SK-N-SH (cell line): ENCODE measurements around the gene HTR6.
A peak's percentile ranks its signal among the peaks of the same experiment; 100 is the strongest.

Experiments used
- EZH2phosphoT487 ChIP-seq: fragments of 200-600 bp; sonication (generic); IDR thresholded peaks from 2 replicates; pipeline ENCODE4 v1.6.1; 2017; ENCODE audit warnings: low read depth, mixed run types, mild to moderate bottlenecking, antibody characterized with exemption, moderate library complexity, borderline replicate concordance
- FOSL2 ChIP-seq: IDR thresholded peaks from 2 replicates; pipeline ENCODE4 v1.4.0; 2012; ENCODE audit warnings: low read depth, mild to moderate bottlenecking, moderate library complexity, borderline replicate concordance
- MXI1 ChIP-seq: IDR thresholded peaks from 2 replicates; pipeline ENCODE4 v1.6.1; 2012; ENCODE audit warnings: mild to moderate bottlenecking, low read depth, low read length, improper control_type of control experiment
- POLR2AphosphoS5 ChIP-seq: IDR thresholded peaks from 2 replicates; pipeline ENCODE4 v1.6.1; 2012; ENCODE audit warnings: low read depth, low read length
- RAD21 ChIP-seq: IDR thresholded peaks from 2 replicates; pipeline ENCODE4 v1.6.1; 2012; ENCODE audit warnings: mild to moderate bottlenecking, low read length
- TEAD4 ChIP-seq: IDR thresholded peaks from 2 replicates; pipeline ENCODE4 v1.4.0; 2012; ENCODE audit warnings: mild to moderate bottlenecking, borderline replicate concordance; ENCODE audit not compliant: insufficient read depth
- YY1 ChIP-seq: IDR thresholded peaks from 2 replicates; pipeline ENCODE4 v1.4.0; 2012; ENCODE audit warnings: low read depth, mild to moderate bottlenecking
- TF ChIP-seq, protein P1 (sequence below): fragments of 200-600 bp; sonication (generic); IDR thresholded peaks from 2 replicates; pipeline ENCODE4 v1.6.1; 2017; ENCODE audit warnings: antibody characterized with exemption, mild to moderate bottlenecking, moderate library complexity
- TF ChIP-seq, protein P2 (sequence below): IDR thresholded peaks from 2 replicates; pipeline ENCODE4 v1.4.0; 2012; ENCODE audit warnings: low read depth, borderline replicate concordance
- TF ChIP-seq, protein P3 (sequence below): IDR thresholded peaks from 2 replicates; pipeline ENCODE4 v1.4.0; 2012; ENCODE audit warnings: low read depth

- TF ChIP-seq, protein P1, sequence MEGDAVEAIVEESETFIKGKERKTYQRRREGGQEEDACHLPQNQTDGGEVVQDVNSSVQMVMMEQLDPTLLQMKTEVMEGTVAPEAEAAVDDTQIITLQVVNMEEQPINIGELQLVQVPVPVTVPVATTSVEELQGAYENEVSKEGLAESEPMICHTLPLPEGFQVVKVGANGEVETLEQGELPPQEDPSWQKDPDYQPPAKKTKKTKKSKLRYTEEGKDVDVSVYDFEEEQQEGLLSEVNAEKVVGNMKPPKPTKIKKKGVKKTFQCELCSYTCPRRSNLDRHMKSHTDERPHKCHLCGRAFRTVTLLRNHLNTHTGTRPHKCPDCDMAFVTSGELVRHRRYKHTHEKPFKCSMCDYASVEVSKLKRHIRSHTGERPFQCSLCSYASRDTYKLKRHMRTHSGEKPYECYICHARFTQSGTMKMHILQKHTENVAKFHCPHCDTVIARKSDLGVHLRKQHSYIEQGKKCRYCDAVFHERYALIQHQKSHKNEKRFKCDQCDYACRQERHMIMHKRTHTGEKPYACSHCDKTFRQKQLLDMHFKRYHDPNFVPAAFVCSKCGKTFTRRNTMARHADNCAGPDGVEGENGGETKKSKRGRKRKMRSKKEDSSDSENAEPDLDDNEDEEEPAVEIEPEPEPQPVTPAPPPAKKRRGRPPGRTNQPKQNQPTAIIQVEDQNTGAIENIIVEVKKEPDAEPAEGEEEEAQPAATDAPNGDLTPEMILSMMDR: no peak
- TF ChIP-seq POLR2AphosphoS5 (no peak), EZH2phosphoT487 (no peak), RAD21 (no peak), YY1 (no peak), MXI1 (peak; percentile 23; the same call in 1 of the 2 replicates), FOSL2 (no peak), TEAD4 (no peak)
- TF ChIP-seq, protein P2, sequence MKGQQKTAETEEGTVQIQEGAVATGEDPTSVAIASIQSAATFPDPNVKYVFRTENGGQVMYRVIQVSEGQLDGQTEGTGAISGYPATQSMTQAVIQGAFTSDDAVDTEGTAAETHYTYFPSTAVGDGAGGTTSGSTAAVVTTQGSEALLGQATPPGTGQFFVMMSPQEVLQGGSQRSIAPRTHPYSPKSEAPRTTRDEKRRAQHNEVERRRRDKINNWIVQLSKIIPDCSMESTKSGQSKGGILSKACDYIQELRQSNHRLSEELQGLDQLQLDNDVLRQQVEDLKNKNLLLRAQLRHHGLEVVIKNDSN: no peak
- TF ChIP-seq, protein P3, sequence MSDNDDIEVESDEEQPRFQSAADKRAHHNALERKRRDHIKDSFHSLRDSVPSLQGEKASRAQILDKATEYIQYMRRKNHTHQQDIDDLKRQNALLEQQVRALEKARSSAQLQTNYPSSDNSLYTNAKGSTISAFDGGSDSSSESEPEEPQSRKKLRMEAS: no peak
Measured at GRCh38 chr1:19650416-19651140, 14.1 kb upstream of the HTR6 start.
